Epithelial cell of umbilical artery (primary cell): ENCODE measurements around the gene SLFNL1. TPM values are rescaled to one million over a fixed set of nuclear protein-coding genes. Genes with fewer than 3 reads are reported as not detected.

Experiments used
- total RNA-seq: library from RNA; depleted of rRNA; stranded (reverse); fragments of >200 nt; gene quantifications from 2 replicates; pipeline ENCODE4 v1.2.3, GENCODE V29; 2014

Gene SLFNL1
- total RNA-seq = 0.46 TPM in 1 of 2 replicates, not detected in the other

GRCh38 chr1:41021526-41022308 is at the start of gene SLFNL1:
Gene SLFNL1 (minus strand): TSS chr1:41021725. CDS start chr1:41020660, 1,065 bp downstream.

GRCh38 chr1:40979241-40980067 is 42.1 kb downstream of the SLFNL1 start, which contains the start of gene CTPS1:
Gene CTPS1 (plus strand): TSS chr1:40979696. CDS start chr1:40983291, 3,595 bp downstream.

Other genes with a start within 250 kb of the SLFNL1 start
- gene KCNQ4, start 237.9 kb downstream of the SLFNL1 start, total RNA-seq = under 0.01 TPM in 1 of 2 replicates, not detected in the other
- gene CITED4, start 159.4 kb downstream of the SLFNL1 start, total RNA-seq = 5.5 and 16.4 TPM in 2 replicates
- gene CTPS1, start 42.0 kb downstream of the SLFNL1 start, total RNA-seq = 36.1 and 45.1 TPM in 2 replicates
- 8.1 and 11.9 TPM in 2 replicates for gene SCMH1, start 220.6 kb upstream of the SLFNL1 start, total RNA-seq